ENCODE results near the gene IDI2. TPM values are rescaled to one million over a fixed set of nuclear protein-coding genes. Genes with fewer than 3 reads are reported as not detected.
A peak's percentile ranks its signal among the peaks of the same experiment; 100 is the strongest.
"Not testable (repeated sequence)": the region's sequence is repeated elsewhere in the genome, so short reads cannot be mapped to it uniquely, and the experiment has no call there.

Gene IDI2
- total RNA-seq (not detected), polyA plus RNA-seq (not detected)

DNA sequence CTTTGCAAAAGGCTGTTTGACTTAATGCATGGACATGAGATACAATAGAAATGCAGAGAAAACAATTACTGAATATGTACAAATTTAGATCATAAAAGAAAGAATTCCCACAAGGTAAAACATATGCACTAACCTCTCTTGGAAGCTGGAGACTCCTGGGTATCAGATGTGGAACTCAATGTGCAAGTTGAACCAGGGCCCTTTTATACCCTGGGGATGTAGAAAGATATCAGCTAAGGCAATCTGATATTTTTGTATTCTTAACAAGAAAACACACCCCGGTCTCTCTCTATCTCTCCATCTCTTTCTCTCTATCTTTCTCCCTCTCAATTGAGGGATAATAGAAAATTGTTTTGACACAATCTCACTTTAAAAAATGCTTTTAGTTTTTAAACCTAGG, at the start of gene IDI2:
Gene IDI2, minus strand, starts transcription at position 177 of the 400 bp plus-strand sequence. CDS start 1,136 bp downstream, outside the sequence.
- no peak for DNase-seq (ENCODE audit: extremely low spot score)
- no peaks in the 10 kb centered on the region for H3K36me3 ChIP-seq (ENCODE audit: insufficient read depth)
- H3K4me1 ChIP-seq (ENCODE audit: insufficient read depth), result no peaks in the 10 kb centered on the region
- WGBS, result 77% methylated on average over 1 of the region's 1 CpG
- no peak within 1 kb of the TSS for H3K27ac ChIP-seq (ENCODE audit: low read depth)
- H3K4me3 ChIP-seq (ENCODE audit: low read depth, low read length), result no peak within 1 kb of the TSS

DNA sequence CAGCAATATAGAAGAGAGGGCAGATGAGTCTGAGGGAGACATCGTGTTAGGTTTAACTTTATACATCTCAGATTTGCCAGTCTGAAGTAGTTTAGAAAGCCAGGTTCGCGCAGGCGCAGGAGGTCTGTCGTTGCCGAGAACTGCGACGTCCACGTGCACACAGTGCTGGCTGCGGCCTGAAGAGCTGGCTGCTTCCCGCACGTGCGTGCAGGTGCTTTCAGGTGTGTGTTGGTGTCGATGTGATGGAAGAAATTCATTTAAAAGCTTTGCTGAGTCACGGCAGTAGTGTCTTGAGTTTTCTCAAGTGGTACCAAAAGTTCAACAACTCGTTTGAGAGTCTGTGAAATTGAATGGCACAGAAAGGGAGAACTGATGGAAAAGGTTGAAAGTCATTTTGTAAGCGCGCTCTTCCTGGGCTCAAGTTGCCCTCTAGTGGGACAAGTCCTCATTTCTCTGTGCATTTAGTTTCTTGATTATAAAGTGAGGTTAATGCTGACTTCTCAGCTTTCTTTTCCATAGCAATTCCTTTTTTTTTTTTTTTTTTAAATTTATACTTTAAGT, 49.2 kb upstream of the IDI2 start:
- no peaks in the 10 kb centered on the region for H3K4me1 ChIP-seq (ENCODE audit: insufficient read depth)
- no peak for DNase-seq (ENCODE audit: extremely low spot score)
- no peaks in the 10 kb centered on the region for H3K36me3 ChIP-seq (ENCODE audit: insufficient read depth)
- 93% methylated on average over 18 of the region's 18 CpGs for WGBS
- no peak overlapping the region for H3K4me3 ChIP-seq (ENCODE audit: low read depth, low read length)
- H3K27ac ChIP-seq (ENCODE audit: low read depth), result no peak overlapping the region

DNA sequence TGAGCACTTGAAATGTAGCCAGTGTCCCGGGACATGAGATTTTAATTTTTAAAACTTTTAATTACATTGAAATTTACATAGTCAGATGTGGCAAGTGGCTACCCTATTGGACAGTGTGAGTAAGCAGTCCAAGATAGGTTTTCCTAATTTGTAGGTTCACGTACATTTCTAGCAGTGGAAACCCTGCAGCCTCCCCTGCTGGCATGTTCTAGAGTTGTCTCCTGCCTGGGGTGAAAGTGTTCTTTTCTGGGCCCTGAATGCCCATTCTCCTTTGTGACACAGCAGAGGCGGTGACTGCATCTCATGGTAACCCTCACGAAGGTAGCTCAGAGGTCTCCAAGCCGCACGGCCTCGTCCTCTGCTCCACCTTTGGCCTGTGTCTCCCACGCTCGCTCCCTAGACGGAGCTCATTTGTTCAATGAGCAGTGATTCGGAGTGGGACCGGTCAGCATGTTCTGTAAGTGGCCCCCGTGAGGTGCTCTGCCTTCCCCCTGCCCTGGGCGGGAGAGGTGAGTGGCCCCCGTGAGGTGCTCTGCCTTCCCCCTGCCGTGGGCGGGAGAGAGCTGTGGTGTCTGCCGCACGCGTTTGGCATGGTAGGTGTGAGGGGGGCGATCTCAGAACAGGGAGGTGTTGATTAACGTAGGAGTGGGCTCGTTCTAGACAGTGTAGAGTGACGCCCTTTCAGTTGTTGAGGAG, 48.5 kb upstream of the IDI2 start:
- WGBS, result 93% methylated on average over 24 of the region's 24 CpGs
- H3K36me3 ChIP-seq (ENCODE audit: insufficient read depth), result no peaks in the 10 kb centered on the region
- no peak for DNase-seq (ENCODE audit: extremely low spot score)

DNA sequence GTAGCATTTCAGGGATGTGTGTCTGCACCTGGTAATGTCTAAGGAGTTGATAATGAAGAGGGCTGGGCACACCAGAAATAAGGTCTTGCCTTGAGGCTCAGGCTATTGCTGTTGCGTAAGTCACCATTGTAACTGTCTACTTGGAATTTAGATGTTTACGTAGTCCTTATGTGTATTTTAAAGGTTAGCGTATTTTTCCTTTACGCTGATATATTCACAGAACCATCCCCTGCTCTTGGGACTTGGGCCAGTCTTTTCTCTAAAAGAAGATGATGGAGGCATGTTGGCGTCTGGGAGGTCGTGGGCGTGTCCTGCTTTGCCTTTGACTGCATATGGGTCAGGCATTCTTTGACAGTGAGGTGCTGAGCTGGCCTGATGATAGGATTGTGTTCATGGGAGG, 45.3 kb upstream of the IDI2 start:
- no peak for DNase-seq (ENCODE audit: extremely low spot score)
- H3K36me3 ChIP-seq (ENCODE audit: insufficient read depth), result no peaks in the 10 kb centered on the region
- no peaks in the 10 kb centered on the region for H3K4me1 ChIP-seq (ENCODE audit: insufficient read depth)
- no peak overlapping the region for H3K27ac ChIP-seq (ENCODE audit: low read depth)
- 70% methylated on average over 7 of the region's 7 CpGs for whole genome bisulfite sequencing
- H3K4me3 ChIP-seq (ENCODE audit: low read depth, low read length), result no peak overlapping the region

More for the DNA sequence above, 48.5 kb upstream of the IDI2 start:
- no peaks in the 10 kb centered on the region for H3K4me1 ChIP-seq (ENCODE audit: insufficient read depth)
- no peak overlapping the region for H3K27ac ChIP-seq (ENCODE audit: low read depth)
- no peak overlapping the region for H3K4me3 ChIP-seq (ENCODE audit: low read depth, low read length)

DNA sequence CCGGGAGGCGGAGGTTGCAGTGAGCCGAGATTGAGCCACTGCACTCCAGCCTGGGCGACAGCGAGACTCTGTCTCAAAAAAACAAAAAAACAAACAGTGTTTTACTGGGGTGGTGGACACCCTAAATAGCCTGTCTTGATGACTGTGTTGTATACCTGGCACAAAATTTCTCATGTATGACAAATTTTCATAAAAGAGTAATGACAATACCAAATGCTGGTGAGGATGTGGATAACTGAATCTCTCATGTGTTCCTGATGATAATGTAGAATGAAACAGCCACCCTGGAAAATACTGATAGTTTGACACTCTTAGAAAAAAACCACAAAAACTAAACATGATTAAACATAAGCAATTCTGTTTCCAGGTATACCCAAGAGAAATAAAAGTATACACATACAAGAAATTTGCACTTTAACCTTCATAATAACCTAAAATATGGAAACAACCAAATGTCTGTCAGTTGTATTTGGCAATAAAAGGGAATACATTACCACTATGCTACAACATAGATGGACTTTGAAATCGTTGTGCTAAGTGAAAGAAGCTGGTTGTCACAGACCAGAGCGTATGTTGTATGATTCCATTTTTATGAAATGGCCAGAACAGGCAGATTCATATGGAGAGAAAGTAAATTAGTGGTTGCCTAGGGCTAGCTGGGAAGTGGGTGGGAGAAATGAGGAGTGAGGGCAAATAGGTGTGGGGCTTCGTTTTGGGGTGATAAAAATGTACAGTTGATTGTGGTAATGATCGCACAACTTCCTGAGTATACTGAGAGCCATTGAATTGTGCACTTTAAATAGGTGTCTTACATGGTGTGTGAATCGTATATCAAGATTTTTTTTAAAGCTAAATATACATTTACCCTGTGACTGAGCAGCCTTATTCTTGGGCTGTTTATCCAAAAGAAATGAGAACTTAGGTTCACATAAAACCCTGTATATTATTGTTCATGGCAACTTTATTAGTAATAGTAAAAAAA, 43.0 kb upstream of the IDI2 start:
- WGBS, result 92% methylated on average over 10 of the region's 10 CpGs
- Histone ChIP-seq H3K4me3 (ENCODE audit: low read depth, low read length) (no peak overlapping the region), H3K4me1 (ENCODE audit: insufficient read depth) (no peaks in the 10 kb centered on the region), H3K36me3 (ENCODE audit: insufficient read depth) (no peaks in the 10 kb centered on the region), H3K27ac (ENCODE audit: low read depth) (no peak overlapping the region)
- no peak for DNase-seq (ENCODE audit: extremely low spot score)

DNA sequence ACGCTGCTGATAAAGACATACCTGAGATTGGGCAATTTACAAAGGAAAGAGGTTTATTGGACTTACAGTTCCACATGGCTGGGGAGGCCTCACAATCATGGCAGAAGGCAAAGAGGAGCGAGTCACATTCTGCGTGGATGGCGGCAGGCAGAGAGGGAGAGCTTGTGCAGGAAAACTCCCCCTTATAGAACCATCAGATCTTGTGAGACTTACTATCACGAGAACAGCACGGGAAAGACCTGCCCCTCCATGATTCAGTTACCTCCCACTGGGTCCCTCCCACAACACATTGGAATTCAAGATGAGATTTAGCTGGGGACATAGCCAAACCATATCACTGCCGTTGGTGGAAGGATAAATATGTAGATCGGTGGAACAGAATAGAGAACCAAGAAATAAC, 41.1 kb upstream of the IDI2 start:
- H3K4me3 ChIP-seq (ENCODE audit: low read depth, low read length); DNase-seq (ENCODE audit: extremely low spot score): not testable (repeated sequence)
- WGBS, result 86% methylated on average over 8 of the region's 8 CpGs

DNA sequence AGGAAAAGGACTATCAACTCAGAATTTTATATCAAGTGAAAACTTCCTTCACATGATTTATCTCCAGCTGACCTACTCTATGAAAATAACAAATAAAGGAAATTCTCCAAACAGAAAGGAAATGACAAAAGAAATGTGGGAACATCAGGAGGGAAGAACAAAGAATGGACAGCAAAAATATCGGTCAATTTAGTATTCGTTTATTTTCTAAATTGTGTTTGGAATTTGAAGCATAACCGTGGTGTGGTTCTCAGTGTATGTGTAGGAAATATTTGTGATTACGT, 39.2 kb upstream of the IDI2 start:
- DNase-seq (ENCODE audit: extremely low spot score), result no peak
- Histone ChIP-seq H3K4me3 (ENCODE audit: low read depth, low read length) (no peak overlapping the region), H3K36me3 (ENCODE audit: insufficient read depth) (no peaks in the 10 kb centered on the region), H3K27ac (ENCODE audit: low read depth) (no peak overlapping the region), H3K4me1 (ENCODE audit: insufficient read depth) (no peaks in the 10 kb centered on the region)
- WGBS, result 93% methylated on average over 4 of the region's 4 CpGs

More for the DNA sequence above, 41.1 kb upstream of the IDI2 start:
- H3K4me1 ChIP-seq (ENCODE audit: insufficient read depth); H3K27ac ChIP-seq (ENCODE audit: low read depth); H3K36me3 ChIP-seq (ENCODE audit: insufficient read depth): not testable (repeated sequence)

DNA sequence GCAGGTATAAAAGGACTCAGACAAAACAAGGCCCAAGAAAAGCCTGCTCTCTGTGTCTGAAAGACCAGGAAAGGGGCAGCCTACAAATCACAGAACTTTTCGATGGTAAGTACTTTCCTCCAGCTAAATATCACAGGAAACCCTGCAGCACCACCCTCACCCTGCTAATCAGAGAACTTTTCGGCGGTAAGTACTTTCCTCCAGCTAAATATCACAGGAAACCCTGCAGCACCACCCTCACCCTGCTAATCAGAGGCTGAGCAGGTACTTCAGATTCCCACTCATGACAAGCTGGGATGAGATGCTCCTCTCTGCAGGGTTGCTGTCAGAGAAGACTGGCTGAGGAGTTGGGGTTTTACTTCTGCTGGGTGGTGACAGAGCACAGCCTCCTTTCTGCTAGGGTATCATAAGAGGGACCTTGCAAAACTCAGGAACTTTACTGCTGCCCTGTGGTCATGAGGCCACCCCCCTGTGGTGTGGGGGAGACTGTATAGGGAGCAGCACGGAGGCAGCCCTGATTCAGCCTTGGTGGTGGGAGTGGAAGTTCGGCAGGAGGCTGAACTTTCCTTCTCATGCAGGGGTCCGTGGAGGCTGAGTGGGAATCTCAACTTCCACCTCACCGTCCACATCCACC, 37.7 kb upstream of the IDI2 start:
- H3K36me3 ChIP-seq (ENCODE audit: insufficient read depth), result no peaks in the 10 kb centered on the region
- no peaks in the 10 kb centered on the region for H3K4me1 ChIP-seq (ENCODE audit: insufficient read depth)
- DNase-seq (ENCODE audit: extremely low spot score), result no peak
- 88% methylated on average over 7 of the region's 7 CpGs for WGBS
- no peak overlapping the region for H3K27ac ChIP-seq (ENCODE audit: low read depth)
- no peak overlapping the region for H3K4me3 ChIP-seq (ENCODE audit: low read depth, low read length)

DNA sequence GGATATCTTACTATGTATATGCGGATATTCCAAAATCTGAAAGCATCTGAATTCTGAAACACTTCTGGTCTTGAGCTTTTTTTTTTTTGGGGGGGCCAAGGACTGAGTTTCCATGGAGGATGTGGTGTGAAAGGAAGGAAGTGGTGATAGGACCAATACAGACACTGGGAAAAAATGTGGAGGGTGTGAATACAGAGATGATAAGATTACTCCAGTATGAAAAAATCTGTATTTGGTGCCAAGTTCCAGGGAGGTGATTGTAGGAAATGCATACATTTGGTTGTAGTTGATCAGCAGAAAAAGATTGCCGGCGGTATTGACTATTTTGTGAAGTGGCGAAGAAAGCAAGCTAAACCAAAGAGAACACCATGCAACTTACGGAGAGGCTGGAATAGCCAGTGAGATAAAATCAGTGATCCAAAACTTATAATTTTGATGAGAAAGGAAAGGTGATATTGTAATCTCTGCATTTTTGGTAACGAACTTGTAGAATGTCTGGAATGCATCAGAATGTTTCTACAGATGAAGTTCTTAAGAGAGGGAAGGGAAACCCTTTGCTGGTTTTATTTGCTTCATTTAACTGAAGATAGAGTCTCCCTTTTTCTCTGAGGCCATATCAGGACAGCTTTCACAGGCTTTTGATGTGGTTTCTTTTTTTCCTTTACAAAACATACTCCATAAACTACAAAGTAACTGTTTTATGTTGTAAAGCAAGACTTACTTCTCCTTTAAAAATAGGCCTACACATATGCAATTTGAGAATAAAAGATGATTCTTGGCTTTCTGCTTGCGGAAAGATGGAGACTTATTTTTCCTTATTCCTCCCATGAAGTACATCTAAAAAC, 36.5 kb upstream of the IDI2 start:
- 89% methylated on average over 7 of the region's 7 CpGs for WGBS
- no peak for DNase-seq (ENCODE audit: extremely low spot score)

DNA sequence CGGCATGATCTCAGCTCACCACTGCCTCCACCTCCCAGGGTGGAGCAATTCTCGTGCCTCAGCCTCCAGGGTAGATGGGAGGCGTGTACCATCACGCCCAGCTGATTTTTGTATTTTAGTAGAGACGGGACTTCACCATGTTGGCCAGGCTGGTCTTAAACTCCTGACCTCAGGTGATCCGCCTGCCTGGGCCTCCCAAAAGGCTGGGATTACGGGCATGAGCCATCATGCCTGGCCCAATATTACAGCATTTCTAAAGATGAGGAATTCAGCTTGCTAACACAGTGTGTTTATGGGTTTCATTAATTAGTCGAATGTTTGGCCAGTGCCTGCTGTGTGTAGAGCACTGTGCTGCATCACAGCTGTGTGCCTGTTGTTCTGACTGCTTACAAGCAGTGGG, 34.2 kb upstream of the IDI2 start:
- Histone ChIP-seq H3K27ac (ENCODE audit: low read depth) (no peak overlapping the region), H3K36me3 (ENCODE audit: insufficient read depth) (no peaks in the 10 kb centered on the region), H3K4me3 (ENCODE audit: low read depth, low read length) (no peak overlapping the region), H3K4me1 (ENCODE audit: insufficient read depth) (peaks cover under 1% of the 10 kb centered on the region)
- DNase-seq (ENCODE audit: extremely low spot score), result no peak
- WGBS, result 93% methylated on average over 8 of the region's 8 CpGs

More for the DNA sequence above, 36.5 kb upstream of the IDI2 start:
- H3K4me3 ChIP-seq (ENCODE audit: low read depth, low read length), result no peak overlapping the region
- H3K36me3 ChIP-seq (ENCODE audit: insufficient read depth), result no peaks in the 10 kb centered on the region
- no peaks in the 10 kb centered on the region for H3K4me1 ChIP-seq (ENCODE audit: insufficient read depth)
- no peak overlapping the region for H3K27ac ChIP-seq (ENCODE audit: low read depth)

DNA sequence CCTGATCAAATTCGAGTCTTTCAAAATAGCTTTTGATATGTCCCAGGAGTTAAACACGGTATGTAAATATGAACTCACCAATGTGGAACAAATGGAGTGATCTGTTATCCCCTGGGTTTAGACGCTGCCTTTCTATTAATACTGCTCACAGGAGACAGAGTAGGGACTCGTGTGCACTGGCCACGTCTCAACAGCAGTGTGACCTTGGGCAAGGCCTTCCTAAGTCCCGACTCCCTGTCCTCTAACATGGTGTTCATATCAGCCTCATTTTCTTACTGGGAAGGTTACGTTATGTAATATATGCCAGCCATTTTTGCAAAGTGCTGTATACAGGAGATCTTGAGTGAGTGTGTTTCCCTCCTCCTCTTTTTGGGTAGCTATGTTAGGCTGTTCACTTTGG, 32.4 kb upstream of the IDI2 start:
- Histone ChIP-seq H3K36me3 (ENCODE audit: insufficient read depth) (no peaks in the 10 kb centered on the region), H3K4me1 (ENCODE audit: insufficient read depth) (peaks cover 2% of the 10 kb centered on the region), H3K4me3 (ENCODE audit: low read depth, low read length) (no peak overlapping the region), H3K27ac (ENCODE audit: low read depth) (no peak overlapping the region)
- WGBS, result 79% methylated on average over 7 of the region's 7 CpGs
- DNase-seq (ENCODE audit: extremely low spot score), result no peak

DNA sequence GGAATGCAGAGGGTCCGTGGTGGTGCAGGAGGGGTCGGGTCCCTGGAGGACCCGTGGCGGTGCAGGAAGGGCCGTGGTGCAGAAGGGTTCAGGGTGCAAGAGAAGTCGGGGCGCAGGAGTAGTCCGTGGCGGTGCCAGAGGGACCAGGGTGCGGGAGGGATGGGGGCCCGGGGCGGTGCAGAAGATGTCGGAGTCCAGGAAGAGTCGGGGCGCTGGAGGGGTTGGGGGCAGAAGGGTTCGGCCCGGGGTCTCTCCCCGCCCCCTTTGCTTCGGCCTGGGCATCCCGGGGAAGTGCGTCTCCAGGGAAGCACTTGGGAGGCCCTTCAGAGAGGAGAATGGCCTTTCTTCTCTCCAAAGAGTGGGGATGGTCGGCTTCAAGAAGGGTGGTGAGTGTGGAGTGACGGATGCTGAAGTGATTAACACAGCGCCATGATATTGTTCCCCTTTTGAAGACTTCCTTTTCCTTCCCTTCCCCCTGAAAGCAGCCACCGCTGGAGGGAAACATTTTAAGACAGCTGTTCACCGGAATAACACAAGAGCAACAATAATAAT, 31.5 kb upstream of the IDI2 start:
- H3K27ac ChIP-seq (ENCODE audit: low read depth), result no peak overlapping the region
- H3K4me1 ChIP-seq (ENCODE audit: insufficient read depth), result peaks cover 2% of the 10 kb centered on the region
- no peaks in the 10 kb centered on the region for H3K36me3 ChIP-seq (ENCODE audit: insufficient read depth)
- DNase-seq (ENCODE audit: extremely low spot score), result no peak
- WGBS, result under 1% methylated on average over 26 of the region's 26 CpGs
- H3K4me3 ChIP-seq (ENCODE audit: low read depth, low read length), result peak overlapping the region; percentile 83
